GOT3 (cell line): ENCODE measurements around the gene PEDS1.
"Not testable (repeated sequence)": the region's sequence is repeated elsewhere in the genome, so short reads cannot be mapped to it uniquely, and the experiment has no call there.

Experiments
- DNase-seq: peaks from one replicate; lab custom pipeline; 2025; ENCODE audit warnings: mixed read lengths; lab: John Stamatoyannopoulos, UW

The PEDS1 gene

GRCh38 chr20:50163570-50164317, 10.2 kb upstream of the PEDS1 start:
- DNase-seq: no peak

GRCh38 chr20:50161494-50161893, 8.0 kb upstream of the PEDS1 start:
- not testable (repeated sequence) for DNase-seq

DNA sequence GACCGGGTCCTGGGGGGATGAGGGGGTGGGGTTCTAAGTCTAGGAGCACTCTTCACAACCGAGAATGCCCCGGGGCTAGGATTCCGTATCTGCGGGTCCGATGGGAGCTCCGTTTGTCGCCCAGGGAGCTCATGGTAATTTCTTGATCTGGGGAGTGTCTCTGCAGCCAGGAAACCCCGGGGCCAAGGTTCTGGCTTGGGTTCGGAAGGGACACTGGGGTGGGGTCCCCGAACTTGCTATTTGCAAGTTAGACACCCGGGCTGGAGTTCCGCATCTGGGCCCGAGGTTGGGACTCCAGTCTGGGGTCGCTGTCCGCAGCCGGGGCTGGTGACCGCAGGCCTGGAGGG, 397 bp downstream of the PEDS1 start:
- DNase-seq: no peak

- DNase-seq: no peak
Measured at GRCh38 chr20:50152394-50153152, 950 bp downstream of the PEDS1 start.

DNA sequence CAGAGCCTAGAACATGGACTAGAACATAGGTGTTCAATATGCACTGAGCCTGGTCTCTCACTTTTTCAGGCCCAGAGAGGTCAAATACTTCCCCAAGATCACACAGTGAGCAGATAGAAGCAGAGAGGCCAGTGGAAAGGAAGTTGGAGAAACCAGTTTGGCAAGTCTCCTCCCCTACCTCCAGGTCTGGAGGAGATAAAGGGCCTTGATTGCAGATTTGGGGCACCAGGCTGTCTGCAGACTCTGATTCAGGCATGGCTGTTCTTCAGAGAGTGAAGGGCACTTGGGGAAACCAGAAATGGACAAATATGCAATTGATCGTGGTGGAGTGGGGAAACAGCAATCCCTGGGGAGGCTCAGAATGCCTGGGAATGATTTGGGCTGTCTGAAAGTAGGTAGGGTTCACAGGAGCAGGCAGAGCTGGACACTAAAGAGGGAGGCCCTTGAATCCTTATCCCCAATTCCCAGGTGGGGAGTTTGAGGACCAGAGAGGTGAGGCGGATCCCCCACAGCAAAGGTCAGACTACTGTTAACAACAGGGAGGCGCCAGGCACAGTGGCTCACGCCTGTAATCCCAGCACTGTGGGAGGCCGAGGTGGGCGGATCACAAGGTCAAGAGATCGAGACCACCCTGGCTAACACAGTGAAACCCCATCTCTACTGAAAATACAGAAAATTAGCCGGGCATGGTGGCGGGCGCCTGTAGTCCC, 2.3 kb downstream of the PEDS1 start:
- DNase-seq: no peak

GRCh38 chr20:50149481-50150254, 3.9 kb downstream of the PEDS1 start:
- no peak for DNase-seq

- DNase-seq: no peak
Measured at GRCh38 chr20:50146732-50147662, 6.5 kb downstream of the PEDS1 start.

GRCh38 chr20:50146214-50146613, 7.3 kb downstream of the PEDS1 start:
- DNase-seq: no peak

- no peak for DNase-seq
Measured at GRCh38 chr20:50145566-50145965, 8.0 kb downstream of the PEDS1 start.

- DNase-seq: peak; percentile 73
Measured at GRCh38 chr20:50144362-50144761, 9.2 kb downstream of the PEDS1 start.

- no peak for DNase-seq
Measured at GRCh38 chr20:50142812-50143211, 10.7 kb downstream of the PEDS1 start.

GRCh38 chr20:50141811-50142561, 11.5 kb downstream of the PEDS1 start:
- no peak for DNase-seq

- DNase-seq: no peak
Measured at GRCh38 chr20:50141018-50141675, 12.4 kb downstream of the PEDS1 start.

- DNase-seq: no peak
Measured at GRCh38 chr20:50140339-50140859, 13.1 kb downstream of the PEDS1 start.

DNA sequence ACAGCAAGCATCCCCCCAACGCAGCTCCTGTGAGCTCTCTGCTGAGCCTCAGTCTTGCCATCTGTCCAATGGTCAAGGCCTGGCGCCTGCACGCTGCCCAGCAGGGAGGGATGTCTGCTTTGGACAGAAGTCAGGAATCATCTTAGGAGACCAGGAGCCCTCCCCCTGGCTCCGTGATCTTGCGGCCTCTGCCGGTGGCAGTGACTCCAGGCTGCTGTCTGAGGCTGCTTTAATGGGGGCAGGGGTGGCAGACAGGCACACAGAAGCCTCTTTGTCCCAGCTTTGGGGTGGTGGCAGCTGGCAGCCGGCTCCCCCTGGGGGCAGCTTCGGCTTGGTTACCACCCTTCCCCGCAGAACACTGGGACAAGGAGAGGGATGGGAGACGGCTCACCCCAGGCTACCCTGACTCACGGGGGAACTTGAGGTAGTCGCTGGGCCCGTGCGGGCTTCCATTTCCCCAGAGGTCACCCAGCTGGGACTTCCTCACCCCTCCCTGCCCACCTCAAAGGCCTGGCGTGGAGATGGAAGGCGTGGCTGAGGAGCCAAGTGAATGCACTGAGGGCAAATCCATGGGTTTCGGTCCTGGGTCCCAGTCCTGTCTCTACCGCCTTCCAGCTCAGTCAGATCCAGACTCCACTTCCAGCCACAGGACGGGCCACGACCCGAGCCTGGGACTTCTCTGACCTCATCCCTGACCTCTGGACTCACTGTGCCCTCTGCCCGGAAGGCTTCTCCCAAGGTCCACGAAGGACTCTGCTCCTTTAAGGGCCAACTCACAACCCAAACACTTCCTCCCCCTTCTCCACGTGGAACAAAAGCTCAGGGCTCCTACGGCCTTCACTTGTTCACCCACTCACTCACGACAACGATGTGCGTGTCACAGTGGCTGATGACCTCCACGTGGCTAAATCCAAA, 14.8 kb downstream of the PEDS1 start:
- no peak for DNase-seq

- no peak for DNase-seq
Measured at GRCh38 chr20:50138120-50138478, 15.4 kb downstream of the PEDS1 start.

GRCh38 chr20:50137702-50138101, 15.8 kb downstream of the PEDS1 start:
- not testable (repeated sequence) for DNase-seq

GRCh38 chr20:50136822-50137599, 16.5 kb downstream of the PEDS1 start:
- no peak for DNase-seq
